PC-3 (cell line): Measurements from ENCODE around the gene SIGLEC12. TPM values are rescaled to one million over a fixed set of nuclear protein-coding genes. Genes with fewer than 3 reads are reported as not detected.

ENCODE experiments used
- ATAC-seq: fragments of 200-7000 bp; cut with Tn5 transposase; 2 replicates; pipeline ENCODE4 v1.9.1; 2020; ENCODE audit warnings: mild to moderate bottlenecking, moderate library complexity
- BruUV-seq: library from RNA; stranded (reverse); fragments of 400-500 nt; replicated peaks from 2 replicates; lab custom pipeline; 2021; lab: Mats Ljungman, UMichigan
- CTCF ChIA-PET: fragments of 300-600 bp; sonication (Branson Sonifier 250); formaldehyde crosslinking; loops from one replicate; lab custom pipeline; 2022; ENCODE audit warnings: antibody characterized with exemption; lab: Charles Lee
- POLR2A ChIA-PET: fragments of 300-600 bp; sonication (Branson Sonifier 250); formaldehyde crosslinking; loops from one replicate; lab custom pipeline; 2022; ENCODE audit warnings: antibody characterized with exemption; ENCODE audit not compliant: unreplicated experiment; lab: Charles Lee
- DNase-seq: peaks from one replicate; pipeline ENCODE4 v3.0.0-alpha.2; 2015
- H2AFZ ChIP-seq: fragments of 300-600 bp; sonication (generic); 2 replicates; pipeline ENCODE4 v1.6.0; 2016; ENCODE audit warnings: antibody characterized with exemption, low read length
- H3F3A ChIP-seq: fragments of 300-600 bp; sonication (generic); one replicate; pipeline ENCODE4 v1.6.0; 2017; ENCODE audit warnings: antibody characterized with exemption, low read length, control low read depth, mild to moderate bottlenecking; ENCODE audit not compliant: unreplicated experiment
- H3K27ac ChIP-seq: fragments of 300-600 bp; sonication (generic); 2 replicates; pipeline ENCODE4 v1.5.1; 2016; ENCODE audit warnings: mild to moderate bottlenecking, low read length
- H3K27me3 ChIP-seq: fragments of 300-600 bp; sonication (generic); 2 replicates; pipeline ENCODE4 v1.6.1; 2016; ENCODE audit warnings: low read length, mixed read lengths
- H3K36me3 ChIP-seq: fragments of 300-600 bp; sonication (generic); 2 replicates; pipeline ENCODE4 v1.6.1; 2016; ENCODE audit warnings: low read depth, mixed run types, low read length, mixed read lengths
- H3K4me1 ChIP-seq: fragments of 300-600 bp; sonication (generic); 2 replicates; pipeline ENCODE4 v1.5.1; 2016; ENCODE audit warnings: low read length; ENCODE audit not compliant: insufficient read depth
- H3K4me2 ChIP-seq: fragments of 300-600 bp; sonication (generic); 2 replicates; pipeline ENCODE4 v1.6.0; 2016; ENCODE audit warnings: low read length
- H3K4me3 ChIP-seq: fragments of 300-600 bp; sonication (generic); 2 replicates; pipeline ENCODE4 v1.5.1; 2016; ENCODE audit warnings: mild to moderate bottlenecking, low read length, mixed read lengths
- H3K79me2 ChIP-seq: fragments of 300-600 bp; sonication (generic); 2 replicates; pipeline ENCODE4 v1.6.1; 2017; ENCODE audit warnings: low read length, mixed read lengths
- H3K9ac ChIP-seq: fragments of 300-600 bp; sonication (generic); 2 replicates; pipeline ENCODE4 v1.6.0; 2016; ENCODE audit warnings: mild to moderate bottlenecking, low read length
- H3K9me2 ChIP-seq: fragments of 300-600 bp; sonication (generic); replicated peaks from 2 replicates; pipeline ENCODE4 v1.6.1; 2016; ENCODE audit warnings: mixed run types, low read length, mixed read lengths
- H3K9me3 ChIP-seq: fragments of 300-600 bp; sonication (generic); 2 replicates; pipeline ENCODE4 v1.6.1; 2016; ENCODE audit warnings: low read length, mixed read lengths
- H4K20me1 ChIP-seq: fragments of 300-600 bp; sonication (generic); 2 replicates; pipeline ENCODE4 v1.6.1; 2016; ENCODE audit warnings: low read length, mixed read lengths
- CTCF ChIP-seq: fragments of 300-600 bp; sonication (generic); conservative IDR thresholded peaks from 2 replicates; pipeline ENCODE4 v1.5.1; 2017; ENCODE audit warnings: antibody characterized with exemption, low read depth, mild to moderate bottlenecking, low read length
- EZH2 ChIP-seq: fragments of 300-600 bp; sonication (generic); IDR thresholded peaks from one replicate; pipeline ENCODE4 v1.6.1; 2017; ENCODE audit warnings: antibody characterized with exemption, mild to moderate bottlenecking, low read length; ENCODE audit not compliant: unreplicated experiment
- EZH2phosphoT487 ChIP-seq: fragments of 300-600 bp; sonication (generic); IDR thresholded peaks from 2 replicates; pipeline ENCODE4 v1.6.1; 2018; ENCODE audit warnings: mild to moderate bottlenecking, antibody characterized with exemption, low read length, borderline replicate concordance
- intact Hi-C: fragments of 100-400 bp; cut with micrococcal nuclease; formaldehyde crosslinking; loops from 2 replicates; pipeline ENCODE4 v1.9.0; 2023
- total RNA-seq: library from RNA; depleted of rRNA; stranded (reverse); fragments of >200 nt; gene quantifications from 2 replicates; pipeline ENCODE4 v1.2.3, GENCODE V29; 2014

The SIGLEC12 gene
- total RNA-seq, 1 experiment from 2014 or later, result not detected

- POLR2A ChIA-PET, result interaction anchor here (0.5 kb wide), 1 partner anchor 311 kb away, joined by 3 read pairs; no protein-coding TSS in a partner anchor
- Histone ChIP-seq H4K20me1 (no peaks in the 10 kb centered on the region), H3K27ac (no peak overlapping the region), H3K27me3 (peaks cover 47% of the 10 kb centered on the region), H3K9me2 (no peaks in the 10 kb centered on the region), H3K4me2 (no peak overlapping the region), H3K9me3 (no peaks in the 10 kb centered on the region), H3K36me3 (no peaks in the 10 kb centered on the region), H3K4me3 (no peak overlapping the region), H3K79me2 (no peaks in the 10 kb centered on the region), H3K4me1 (no peaks in the 10 kb centered on the region), H2AFZ (no peak overlapping the region), H3F3A (no peaks in the 10 kb centered on the region), H3K9ac (no peak overlapping the region)
- DNase-seq (no peak), ATAC-seq (no peak)
- CTCF ChIA-PET, result interaction anchor here (0.7 kb wide), 1 partner anchor 629 kb away, joined by 9 read pairs; no protein-coding TSS in a partner anchor
- intact Hi-C loops, result loop anchor here (10.0 kb wide), 1 partner anchor 75 kb away; no protein-coding TSS in a partner anchor
- TF ChIP-seq EZH2phosphoT487, result no peak
- no peak for TF ChIP-seq CTCF
- TF ChIP-seq EZH2, result no peak
- BruUV-seq, result no TSS peak
Observed at GRCh38 chr19:51509823-51510660, 8.4 kb upstream of the SIGLEC12 start.

GRCh38 chr19:51508059-51508733 lies 6.6 kb upstream of the SIGLEC12 start:
- no peak overlapping the region for H3K27ac ChIP-seq
- no TSS peak for BruUV-seq
- no peaks in the 10 kb centered on the region for H3K79me2 ChIP-seq
- POLR2A ChIA-PET, result no interaction called here
- no peak for TF ChIP-seq CTCF
- TF ChIP-seq EZH2, result no peak
- no peak for TF ChIP-seq EZH2phosphoT487
- no peaks in the 10 kb centered on the region for H3K36me3 ChIP-seq
- no peaks in the 10 kb centered on the region for H3K4me1 ChIP-seq
- no peaks in the 10 kb centered on the region for H3K9me3 ChIP-seq
- H3F3A ChIP-seq, result no peaks in the 10 kb centered on the region
- no peaks in the 10 kb centered on the region for H4K20me1 ChIP-seq
- DNase-seq, result no peak
- no peak for ATAC-seq
- no peaks in the 10 kb centered on the region for H3K9me2 ChIP-seq
- no peak overlapping the region for H3K4me3 ChIP-seq
- H3K4me2 ChIP-seq, result no peak overlapping the region
- H2AFZ ChIP-seq, result no peak overlapping the region
- H3K9ac ChIP-seq, result no peak overlapping the region
- peaks cover 44% of the 10 kb centered on the region for H3K27me3 ChIP-seq
- intact Hi-C loops, result no loop called here
- CTCF ChIA-PET, result no interaction called here
